Prostate gland (tissue), 2 donors: ENCODE data around the gene INO80C.
A peak's percentile ranks its signal among the peaks of the same experiment; 100 is the strongest.

Experiments
- POLR2A ChIP-seq: fragments of 450-650 bp; IDR thresholded peaks from one replicate; pipeline ENCODE4 v1.6.1; 2016; ENCODE audit warnings: antibody characterized with exemption, mild to moderate bottlenecking
- POLR2AphosphoS5 ChIP-seq: sonication (generic); formaldehyde crosslinking; IDR thresholded peaks from one replicate; pipeline ENCODE4 v1.6.1; 2017; ENCODE audit warnings: antibody characterized with exemption
- TF ChIP-seq, protein P1 (sequence below), 4 experiments: fragments of 200-600 bp in 2 of 4; fragments of 450-650 bp in 2 of 4; sonication (generic) in 2 of 4; IDR thresholded peaks; 1 replicate in 3 of 4; 2 replicates in 1 of 4; pipeline ENCODE4 v1.5.1; 2016 to 2019; ENCODE audit warnings: antibody characterized with exemption in 4 of 4, mild to moderate bottlenecking in 2 of 4, moderate library complexity in 2 of 4

GRCh38 chr18:35470435-35470834 is 27.3 kb downstream of the INO80C start:
- TF ChIP-seq POLR2A = no peak
- TF ChIP-seq, protein P1, sequence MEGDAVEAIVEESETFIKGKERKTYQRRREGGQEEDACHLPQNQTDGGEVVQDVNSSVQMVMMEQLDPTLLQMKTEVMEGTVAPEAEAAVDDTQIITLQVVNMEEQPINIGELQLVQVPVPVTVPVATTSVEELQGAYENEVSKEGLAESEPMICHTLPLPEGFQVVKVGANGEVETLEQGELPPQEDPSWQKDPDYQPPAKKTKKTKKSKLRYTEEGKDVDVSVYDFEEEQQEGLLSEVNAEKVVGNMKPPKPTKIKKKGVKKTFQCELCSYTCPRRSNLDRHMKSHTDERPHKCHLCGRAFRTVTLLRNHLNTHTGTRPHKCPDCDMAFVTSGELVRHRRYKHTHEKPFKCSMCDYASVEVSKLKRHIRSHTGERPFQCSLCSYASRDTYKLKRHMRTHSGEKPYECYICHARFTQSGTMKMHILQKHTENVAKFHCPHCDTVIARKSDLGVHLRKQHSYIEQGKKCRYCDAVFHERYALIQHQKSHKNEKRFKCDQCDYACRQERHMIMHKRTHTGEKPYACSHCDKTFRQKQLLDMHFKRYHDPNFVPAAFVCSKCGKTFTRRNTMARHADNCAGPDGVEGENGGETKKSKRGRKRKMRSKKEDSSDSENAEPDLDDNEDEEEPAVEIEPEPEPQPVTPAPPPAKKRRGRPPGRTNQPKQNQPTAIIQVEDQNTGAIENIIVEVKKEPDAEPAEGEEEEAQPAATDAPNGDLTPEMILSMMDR (IDR thresholded peaks at IDR 0.05) = no peak
- TF ChIP-seq POLR2AphosphoS5 = peak; percentile 65
